22Rv1 (cell line): ENCODE measurements around the gene FIP1L1.
"Not testable (repeated sequence)": the region's sequence is repeated elsewhere in the genome, so short reads cannot be mapped to it uniquely, and the experiment has no call there.

Experiments
- H3K27ac ChIP-seq: fragments of 450-650 bp; 2 replicates; pipeline ENCODE4 v1.5.1; 2017
- ZFX ChIP-seq: fragments of 450-650 bp; IDR thresholded peaks from 2 replicates; pipeline ENCODE4 v1.6.1; 2017; ENCODE audit warnings: antibody characterized with exemption, borderline replicate concordance
- TF ChIP-seq, protein P1 (sequence below): fragments of 450-650 bp; IDR thresholded peaks from 2 replicates; pipeline ENCODE4 v1.5.1; 2017; ENCODE audit warnings: mild to moderate bottlenecking

Gene FIP1L1

DNA sequence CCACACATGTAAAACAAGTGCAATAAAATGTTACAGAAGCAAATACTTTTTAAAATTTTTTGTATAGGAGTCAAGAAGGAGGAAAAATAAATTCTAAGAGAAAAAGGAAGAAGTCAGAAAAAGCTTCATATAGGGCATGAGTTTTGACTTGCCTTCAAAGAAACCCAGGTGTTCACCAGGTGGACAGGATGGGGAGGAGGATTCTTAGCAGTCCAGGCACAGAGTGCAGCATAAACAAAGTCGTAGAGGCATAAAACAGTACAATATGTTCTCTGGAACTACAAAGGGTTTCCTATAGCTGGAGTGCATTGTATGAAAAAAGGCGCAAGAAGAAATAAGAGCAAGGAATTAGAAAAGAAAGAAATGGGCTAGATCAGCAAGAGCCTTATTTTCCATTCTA, 9.7 kb upstream of the FIP1L1 start:
- TF ChIP-seq ZFX: no peak
- TF ChIP-seq, protein P1, sequence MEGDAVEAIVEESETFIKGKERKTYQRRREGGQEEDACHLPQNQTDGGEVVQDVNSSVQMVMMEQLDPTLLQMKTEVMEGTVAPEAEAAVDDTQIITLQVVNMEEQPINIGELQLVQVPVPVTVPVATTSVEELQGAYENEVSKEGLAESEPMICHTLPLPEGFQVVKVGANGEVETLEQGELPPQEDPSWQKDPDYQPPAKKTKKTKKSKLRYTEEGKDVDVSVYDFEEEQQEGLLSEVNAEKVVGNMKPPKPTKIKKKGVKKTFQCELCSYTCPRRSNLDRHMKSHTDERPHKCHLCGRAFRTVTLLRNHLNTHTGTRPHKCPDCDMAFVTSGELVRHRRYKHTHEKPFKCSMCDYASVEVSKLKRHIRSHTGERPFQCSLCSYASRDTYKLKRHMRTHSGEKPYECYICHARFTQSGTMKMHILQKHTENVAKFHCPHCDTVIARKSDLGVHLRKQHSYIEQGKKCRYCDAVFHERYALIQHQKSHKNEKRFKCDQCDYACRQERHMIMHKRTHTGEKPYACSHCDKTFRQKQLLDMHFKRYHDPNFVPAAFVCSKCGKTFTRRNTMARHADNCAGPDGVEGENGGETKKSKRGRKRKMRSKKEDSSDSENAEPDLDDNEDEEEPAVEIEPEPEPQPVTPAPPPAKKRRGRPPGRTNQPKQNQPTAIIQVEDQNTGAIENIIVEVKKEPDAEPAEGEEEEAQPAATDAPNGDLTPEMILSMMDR: no peak
- no peak overlapping the region for H3K27ac ChIP-seq

DNA sequence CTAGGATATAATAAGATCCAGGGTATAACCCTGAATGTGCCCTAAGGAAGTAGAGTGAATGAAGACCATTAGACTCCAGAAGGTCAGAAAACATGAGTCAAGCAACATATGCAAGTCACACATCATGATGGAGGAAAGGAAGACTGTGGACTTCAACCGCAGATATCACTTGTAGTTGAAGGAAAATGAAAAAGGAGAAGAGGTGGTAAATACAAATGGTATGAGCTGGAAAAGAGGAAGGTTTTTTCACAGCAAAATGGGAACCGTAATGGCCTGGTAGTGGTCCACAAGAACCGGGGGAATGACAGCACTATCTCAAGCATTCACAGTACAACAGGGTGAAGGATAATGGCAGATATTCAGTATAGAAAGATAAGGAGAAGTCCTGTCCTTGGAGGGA, 6.4 kb upstream of the FIP1L1 start:
- H3K27ac ChIP-seq: no peak overlapping the region
- TF ChIP-seq, protein P1: no peak
- no peak for TF ChIP-seq ZFX

DNA sequence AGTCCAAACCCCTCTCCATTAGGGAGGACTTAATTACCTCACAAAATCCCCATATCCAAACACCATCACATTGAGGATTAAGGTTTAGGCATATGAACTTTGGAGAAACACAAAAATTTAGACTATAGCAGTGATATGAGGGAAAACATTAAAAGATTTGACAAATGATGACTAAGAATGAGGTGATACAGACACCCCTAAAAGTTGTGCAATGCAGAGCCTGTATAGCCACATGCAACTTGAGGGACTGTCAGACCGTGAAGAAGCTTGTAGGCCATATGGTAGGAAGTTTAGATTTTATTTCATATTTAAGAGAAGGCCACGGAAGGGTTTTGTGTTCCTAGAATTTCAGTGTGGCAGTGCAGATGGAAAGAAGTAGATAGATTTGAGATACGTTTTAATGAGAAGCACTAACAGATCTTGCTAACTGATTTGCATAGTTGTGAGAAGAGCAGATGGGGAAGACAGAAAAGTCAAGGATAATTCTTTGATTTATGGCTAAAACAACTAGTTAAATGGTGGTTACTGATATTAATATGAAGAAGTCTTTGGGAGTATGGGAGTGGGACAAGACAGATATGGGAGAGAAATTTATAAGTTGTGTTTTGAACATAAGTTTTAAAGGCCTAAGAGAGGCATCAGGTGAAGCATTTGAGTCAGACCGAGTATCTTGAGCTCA, 5.5 kb upstream of the FIP1L1 start:
- H3K27ac ChIP-seq: no peak overlapping the region
- TF ChIP-seq, protein P1: no peak
- no peak for TF ChIP-seq ZFX

DNA sequence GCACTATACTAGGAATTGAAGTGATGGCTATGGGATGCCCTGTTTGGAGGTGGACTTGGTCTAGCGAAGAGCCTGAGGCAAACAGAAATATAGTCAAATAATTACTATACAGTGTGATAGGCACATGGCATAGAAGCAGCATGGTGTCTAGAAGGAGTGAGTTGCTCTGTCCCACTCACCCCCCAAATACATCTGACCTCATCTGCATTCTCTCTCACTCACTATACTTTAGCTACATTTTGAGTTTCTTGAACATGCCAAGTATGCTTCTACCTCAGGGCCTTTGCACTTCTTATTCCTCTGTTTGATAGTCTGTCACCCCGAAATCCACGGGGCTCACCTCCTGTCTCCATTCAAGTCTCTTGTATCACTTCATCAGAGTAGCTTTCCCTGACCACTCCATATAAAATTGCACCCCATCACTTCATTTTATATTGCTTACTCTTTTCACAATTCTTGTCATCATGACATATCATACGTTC, 2.6 kb upstream of the FIP1L1 start:
- TF ChIP-seq, protein P1: no peak
- no peak for TF ChIP-seq ZFX
- no peak overlapping the region for H3K27ac ChIP-seq

DNA sequence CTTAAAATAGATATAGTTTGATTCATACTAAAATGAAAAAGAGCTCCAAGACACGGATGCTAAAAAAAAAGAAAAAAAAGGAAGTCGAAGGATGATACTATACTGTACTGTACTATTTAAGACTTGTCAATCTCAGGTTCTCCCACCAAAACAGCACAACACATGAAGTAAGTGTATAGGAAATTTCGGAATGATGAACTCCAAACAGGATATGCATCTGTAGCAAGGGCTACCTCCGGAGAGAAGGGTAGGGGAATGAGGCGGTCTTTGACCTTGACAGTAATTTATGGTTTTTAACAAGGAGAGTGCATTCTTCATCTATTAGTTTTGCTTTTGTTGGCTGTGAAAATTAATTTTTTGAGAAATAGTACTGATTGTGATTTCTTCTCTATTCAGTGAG, 541 bp upstream of the FIP1L1 start:
- TF ChIP-seq ZFX: no peak
- TF ChIP-seq, protein P1: no peak
- H3K27ac ChIP-seq: peak overlapping the region; percentile 68

DNA sequence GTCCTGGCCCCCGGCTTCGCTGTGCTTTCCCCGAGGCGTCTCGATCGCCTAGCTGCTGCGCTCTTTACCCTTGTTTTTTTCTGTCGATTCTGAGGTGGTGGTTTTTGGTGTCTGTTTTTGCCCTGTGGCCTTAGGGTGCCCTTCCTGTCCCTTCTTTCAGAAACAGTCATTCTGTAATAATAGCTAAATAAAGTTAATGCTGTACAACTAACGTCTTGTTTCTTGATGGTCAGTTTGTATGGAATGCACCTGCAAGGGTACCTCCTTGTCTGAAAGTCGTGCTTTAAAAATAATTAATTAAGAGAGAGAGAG, 686 bp downstream of the FIP1L1 start:
- TF ChIP-seq ZFX: no peak
- TF ChIP-seq, protein P1: no peak
- peak overlapping the region; percentile 68 for H3K27ac ChIP-seq

DNA sequence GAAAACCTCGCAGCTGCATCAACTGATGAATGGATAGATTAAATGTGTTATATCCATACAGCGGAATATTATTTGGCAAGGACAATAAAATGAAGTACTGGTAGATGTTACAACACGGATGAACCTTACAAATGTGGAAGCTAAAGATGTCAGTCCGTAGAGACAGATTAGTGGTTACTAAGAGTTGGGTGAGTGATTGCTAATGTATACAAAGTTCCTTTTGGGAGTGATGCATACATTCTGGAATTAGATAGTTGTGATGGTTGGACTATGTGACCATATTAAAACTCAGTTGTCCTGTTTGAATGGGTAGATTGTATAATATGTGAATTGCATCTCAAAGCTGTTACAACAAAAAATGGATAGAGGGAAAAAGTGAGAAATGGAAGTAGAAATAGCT, 2.8 kb downstream of the FIP1L1 start:
- H3K27ac ChIP-seq: no peak overlapping the region
- TF ChIP-seq ZFX: no peak
- TF ChIP-seq, protein P1: no peak

DNA sequence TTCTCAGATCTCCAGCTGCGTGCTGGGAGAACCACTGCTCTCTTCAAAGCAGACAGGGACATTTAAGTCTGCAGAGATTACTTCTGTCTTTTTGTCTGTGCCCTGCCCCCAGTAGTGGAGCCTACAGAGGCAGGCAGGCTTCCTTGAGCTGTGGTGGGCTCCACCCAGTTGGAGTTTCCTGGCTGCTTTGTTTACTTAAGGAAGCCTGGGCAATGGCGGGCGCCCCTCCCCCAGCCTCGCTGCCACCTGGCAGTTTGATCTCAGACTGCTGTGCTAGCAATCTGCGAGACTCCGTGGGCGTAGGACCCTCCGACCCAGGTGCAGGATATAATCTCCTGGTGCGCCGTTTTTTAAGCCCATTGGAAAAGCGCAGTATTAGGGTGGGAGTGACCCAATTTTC, 32.0 kb downstream of the FIP1L1 start:
- not testable (repeated sequence) for H3K27ac ChIP-seq
